Activated CD4-positive, alpha-beta T cell treated with anti-CD3 and anti-CD28 coated beads, Interleukin-2, Interleukin-6, amounts not matched to agents 100 ng/mL and 50 ng/mL, durations not matched to agents 16 hours and 8 hours (primary cell): ENCODE results near the gene FGF10.

ENCODE experiments used
- DNase-seq: peaks from one replicate; pipeline ENCODE4 v3.0.0-alpha.2; 2020

Gene FGF10

GRCh38 chr5:44345871-44346270, 43.3 kb downstream of the FGF10 start:
- DNase-seq, result no peak

- DNase-seq, result no peak
Observed at GRCh38 chr5:44336708-44337107, 52.5 kb downstream of the FGF10 start.

GRCh38 chr5:44334622-44335021, 54.6 kb downstream of the FGF10 start:
- DNase-seq, result no peak

GRCh38 chr5:44332285-44332971, 56.8 kb downstream of the FGF10 start:
- peak; percentile 34 for DNase-seq

GRCh38 chr5:44331471-44332050, 57.7 kb downstream of the FGF10 start:
- DNase-seq, result no peak

GRCh38 chr5:44329716-44330115, 59.5 kb downstream of the FGF10 start:
- DNase-seq, result no peak

- DNase-seq, result no peak
Observed at GRCh38 chr5:44321144-44321725, 68.0 kb downstream of the FGF10 start.

- no peak for DNase-seq
Observed at GRCh38 chr5:44320188-44320587, 69.0 kb downstream of the FGF10 start.

GRCh38 chr5:44318883-44319282, 70.3 kb downstream of the FGF10 start:
- no peak for DNase-seq

GRCh38 chr5:44312374-44312773, 76.8 kb downstream of the FGF10 start:
- DNase-seq, result no peak

GRCh38 chr5:44300551-44300950, 88.7 kb downstream of the FGF10 start:
- DNase-seq, result no peak

GRCh38 chr5:44299394-44299793, 89.8 kb downstream of the FGF10 start:
- DNase-seq, result no peak

- no peak for DNase-seq
Observed at GRCh38 chr5:44294516-44294915, 94.7 kb downstream of the FGF10 start.

GRCh38 chr5:44292736-44293135, 96.5 kb downstream of the FGF10 start:
- DNase-seq, result no peak

GRCh38 chr5:44278469-44278868, 110.8 kb downstream of the FGF10 start:
- DNase-seq, result no peak

- DNase-seq, result no peak
Observed at GRCh38 chr5:44275908-44276307, 113.3 kb downstream of the FGF10 start.

GRCh38 chr5:44275329-44275728, 113.9 kb downstream of the FGF10 start:
- DNase-seq, result no peak

GRCh38 chr5:44267909-44268308, 121.3 kb downstream of the FGF10 start:
- DNase-seq, result no peak

GRCh38 chr5:44266882-44267576, 122.2 kb downstream of the FGF10 start:
- DNase-seq, result no peak

- DNase-seq, result no peak
Observed at GRCh38 chr5:44265713-44266112, 123.5 kb downstream of the FGF10 start.

GRCh38 chr5:44260793-44261192, 128.4 kb downstream of the FGF10 start:
- DNase-seq, result no peak

- no peak for DNase-seq
Observed at GRCh38 chr5:44257653-44258365, 131.4 kb downstream of the FGF10 start.

- DNase-seq, result no peak
Observed at GRCh38 chr5:44257221-44257620, 132.0 kb downstream of the FGF10 start.
